Transverse colon (tissue), 4 donors: ENCODE measurements around the gene INO80. TPM values are rescaled to one million over a fixed set of nuclear protein-coding genes. Genes with fewer than 3 reads are reported as not detected.

ENCODE experiments used
- DNase-seq: peaks from one replicate; pipeline ENCODE4 v3.0.0-alpha.2; 2019
- H3K27ac ChIP-seq, 4 donors: fragments of 200-600 bp; sonication (generic); 2 replicates each; pipeline ENCODE4 v1.5.1; 2016 to 2018; ENCODE audit warnings: inconsistent platforms in 4 of 4
- H3K27me3 ChIP-seq: fragments of 200-600 bp; sonication (generic); 2 replicates; pipeline ENCODE4 v1.5.1; 2017; ENCODE audit warnings: inconsistent platforms
- H3K36me3 ChIP-seq, 4 donors: fragments of 200-600 bp; sonication (generic); 2 replicates each; pipeline ENCODE4 v1.5.1; 2017 to 2019; ENCODE audit warnings: inconsistent platforms in 4 of 4
- H3K4me1 ChIP-seq, 4 donors: fragments of 200-600 bp; sonication (generic); 2 replicates each; pipeline ENCODE4 v1.5.1; 2017 to 2020; ENCODE audit warnings: inconsistent platforms in 4 of 4
- H3K4me3 ChIP-seq, 4 donors: fragments of 200-600 bp; sonication (generic); 1 replicate in 1 of 4; 2 replicates in 3 of 4; pipeline versions ENCODE4 v1.5.1 to v1.6.1; 2017 to 2019; ENCODE audit warnings: inconsistent platforms in 4 of 4
- H3K9me3 ChIP-seq, 2 donors: fragments of 200-600 bp; sonication (generic); 2 replicates each; pipeline ENCODE4 v1.5.1; 2017 to 2019; ENCODE audit warnings: inconsistent platforms in 2 of 2
- EP300 ChIP-seq: sonication (generic); formaldehyde crosslinking; IDR thresholded peaks from one replicate; pipeline ENCODE4 v1.6.1; 2017; ENCODE audit warnings: antibody characterized with exemption, low read depth
- POLR2A ChIP-seq: fragments of 450-650 bp; IDR thresholded peaks from one replicate; pipeline ENCODE4 v1.6.1; 2016; ENCODE audit warnings: antibody characterized with exemption, mild to moderate bottlenecking, moderate library complexity
- POLR2AphosphoS5 ChIP-seq, 3 donors: sonication (generic); formaldehyde crosslinking; IDR thresholded peaks; one replicate each; pipeline ENCODE4 v1.6.1; 2016; ENCODE audit warnings: antibody characterized with exemption in 3 of 3
- WGBS, 2 donors: methylation state at CpG; one replicate each; pipeline ENCODE4 v1.1.5; 2018; ENCODE audit warnings: low coverage in 1 of 2; 5-methylcytosine and 5-hydroxymethylcytosine counted together
- in situ Hi-C, 4 donors: fragments of 200-750 bp; cut with MboI; loops; one replicate each; pipeline versions ENCODE4 v1.15.0 to v1.15.1; 2017; ENCODE audit warnings: low sequenced_read_pairs in 3 of 4, low pct_ligation_motif_present in 1 of 4, low pct_unique_long_range_greater_than_20kb in 1 of 4
- intact Hi-C: fragments of 100-400 bp; cut with DNase I; formaldehyde crosslinking; loops from one replicate; pipeline ENCODE4 v1.15.1; 2023; ENCODE audit warnings: low total_unique reads
- total RNA-seq, 4 donors: library from RNA; depleted of rRNA; stranded (reverse); fragments of >200 nt; gene quantifications; one replicate each; pipeline ENCODE4 v1.1.0, GENCODE V29; 2016
- TF ChIP-seq, protein P1 (sequence below), 5 experiments: fragments of 200-600 bp in 3 of 5; fragments of 450-650 bp in 2 of 5; sonication (generic) in 3 of 5; IDR thresholded peaks; 1 replicate in 2 of 5; 2 replicates in 3 of 5; pipeline ENCODE4 v1.5.1; 2016 to 2017; ENCODE audit warnings: antibody characterized with exemption in 5 of 5, inconsistent platforms in 3 of 5, mild to moderate bottlenecking in 2 of 5, moderate library complexity in 1 of 5

The INO80 gene
- total RNA-seq, 4 donors from 2014 or later = 21.8 to 69.1 (median 29.8) TPM

DNA sequence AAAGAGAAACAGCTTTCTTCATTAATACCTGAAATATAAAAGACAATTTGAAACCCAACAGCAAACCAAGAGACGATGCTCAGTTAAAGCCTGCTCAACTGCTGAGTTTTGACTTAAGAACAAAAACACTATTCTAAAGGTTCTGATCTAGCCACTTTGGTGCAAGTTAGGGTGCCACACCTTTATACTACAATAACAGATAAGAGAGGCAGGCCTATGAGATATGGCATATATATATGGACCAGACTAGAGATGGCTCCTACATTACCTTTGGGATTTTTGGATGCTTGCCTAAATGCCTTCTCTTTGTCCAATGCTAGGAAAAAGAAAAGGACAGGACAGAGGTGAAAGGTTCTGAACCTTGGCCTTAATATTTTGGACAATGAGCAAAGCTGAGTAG lies 68.6 kb downstream of the INO80 start:
- TF ChIP-seq POLR2AphosphoS5 (IDR thresholded peaks at IDR 0.05) (no peak), EP300 (no peak), POLR2A (no peak)
- TF ChIP-seq, protein P1, sequence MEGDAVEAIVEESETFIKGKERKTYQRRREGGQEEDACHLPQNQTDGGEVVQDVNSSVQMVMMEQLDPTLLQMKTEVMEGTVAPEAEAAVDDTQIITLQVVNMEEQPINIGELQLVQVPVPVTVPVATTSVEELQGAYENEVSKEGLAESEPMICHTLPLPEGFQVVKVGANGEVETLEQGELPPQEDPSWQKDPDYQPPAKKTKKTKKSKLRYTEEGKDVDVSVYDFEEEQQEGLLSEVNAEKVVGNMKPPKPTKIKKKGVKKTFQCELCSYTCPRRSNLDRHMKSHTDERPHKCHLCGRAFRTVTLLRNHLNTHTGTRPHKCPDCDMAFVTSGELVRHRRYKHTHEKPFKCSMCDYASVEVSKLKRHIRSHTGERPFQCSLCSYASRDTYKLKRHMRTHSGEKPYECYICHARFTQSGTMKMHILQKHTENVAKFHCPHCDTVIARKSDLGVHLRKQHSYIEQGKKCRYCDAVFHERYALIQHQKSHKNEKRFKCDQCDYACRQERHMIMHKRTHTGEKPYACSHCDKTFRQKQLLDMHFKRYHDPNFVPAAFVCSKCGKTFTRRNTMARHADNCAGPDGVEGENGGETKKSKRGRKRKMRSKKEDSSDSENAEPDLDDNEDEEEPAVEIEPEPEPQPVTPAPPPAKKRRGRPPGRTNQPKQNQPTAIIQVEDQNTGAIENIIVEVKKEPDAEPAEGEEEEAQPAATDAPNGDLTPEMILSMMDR (IDR thresholded peaks at IDR 0.05) = no peak
- intact Hi-C loops = no loop called here
- H3K36me3 ChIP-seq = peaks cover 0 to 67% (median 22%) of the 10 kb centered on the region in 4 donors
- WGBS, 2 donors = 43 to 80% methylated on average over 1 of the region's 1 CpG
- H3K9me3 ChIP-seq = no peaks in the 10 kb centered on the region
- H3K27ac ChIP-seq = peak overlapping the region in 3 of 4 donors; percentile 44 to 51 (median 49)
- no peak for DNase-seq
- no peaks in the 10 kb centered on the region for H3K27me3 ChIP-seq
- peaks cover 0 to 16% (median 6%) of the 10 kb centered on the region in 4 donors for H3K4me1 ChIP-seq
- H3K4me3 ChIP-seq = no peak overlapping the region
- in situ Hi-C loops = no loop called here

DNA sequence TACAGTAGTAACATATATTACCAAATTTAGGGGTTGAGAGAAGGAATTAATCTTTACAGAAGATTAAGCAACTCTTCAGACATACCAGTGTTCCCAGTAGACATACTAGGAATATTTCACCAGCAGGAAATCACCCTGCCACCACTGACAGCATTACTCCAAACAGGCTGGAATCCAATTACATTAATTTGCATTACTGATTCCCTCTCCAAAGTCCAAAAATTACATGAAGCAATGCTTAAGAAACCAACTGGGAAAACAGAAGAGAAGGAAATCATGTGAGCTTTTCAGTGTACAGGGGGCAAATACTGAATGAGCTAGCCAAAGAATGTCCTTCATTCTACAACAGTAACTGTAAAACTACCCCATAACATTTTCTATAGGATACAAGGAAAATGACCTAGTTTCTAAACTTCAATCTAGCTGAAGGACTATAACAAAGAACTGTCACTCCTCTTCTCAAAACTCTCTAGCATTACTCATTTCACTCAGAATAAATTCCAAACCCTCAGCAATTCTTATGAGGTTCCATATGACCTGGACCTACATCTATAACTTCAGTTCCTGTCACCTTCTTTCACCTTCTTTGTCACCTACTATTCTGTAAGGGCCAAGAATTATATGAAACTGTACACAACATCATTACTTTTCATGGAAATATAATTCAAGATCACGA lies 72.7 kb downstream of the INO80 start:
- H3K27ac ChIP-seq = no peak overlapping the region
- peaks cover 0 to 13% (median 6%) of the 10 kb centered on the region in 4 donors for H3K4me1 ChIP-seq
- no peaks in the 10 kb centered on the region for H3K27me3 ChIP-seq
- H3K9me3 ChIP-seq = no peaks in the 10 kb centered on the region
- 85 to 100% methylated on average over 1 of the region's 1 CpG for WGBS, 2 donors
- H3K4me3 ChIP-seq = no peak overlapping the region
- intact Hi-C loops (no loop called here), in situ Hi-C loops (no loop called here)
- H3K36me3 ChIP-seq = peaks cover 0 to 45% (median 22%) of the 10 kb centered on the region in 4 donors
- no peak for DNase-seq
- TF ChIP-seq, protein P1 (IDR thresholded peaks at IDR 0.05) = no peak
- TF ChIP-seq POLR2AphosphoS5 (IDR thresholded peaks at IDR 0.05) (no peak), POLR2A (no peak), EP300 (no peak)

DNA sequence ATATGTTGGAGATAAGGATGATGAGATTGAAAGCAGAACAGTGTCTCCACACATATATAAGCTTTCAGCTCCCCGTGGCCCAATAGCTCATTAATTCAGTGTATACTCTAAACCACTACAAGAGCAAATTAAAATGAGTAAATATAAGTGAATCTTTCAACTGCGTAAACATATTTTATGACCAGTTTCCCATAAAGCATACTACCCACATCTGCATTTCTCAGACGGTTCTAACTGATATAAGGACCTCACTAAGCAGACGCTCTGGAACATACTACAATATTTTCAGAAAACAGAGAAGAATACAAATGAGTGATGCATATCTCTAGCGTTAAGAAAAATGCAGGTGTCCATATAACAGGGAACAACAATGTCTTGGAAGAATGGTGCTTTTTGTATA lies 73.2 kb downstream of the INO80 start:
- intact Hi-C loops (no loop called here), in situ Hi-C loops (no loop called here)
- no peak for TF ChIP-seq EP300
- TF ChIP-seq POLR2AphosphoS5 (IDR thresholded peaks at IDR 0.05) = no peak
- TF ChIP-seq, protein P1 (IDR thresholded peaks at IDR 0.05) = no peak
- no peak for TF ChIP-seq POLR2A
- peaks cover 0 to 45% (median 20%) of the 10 kb centered on the region in 4 donors for H3K36me3 ChIP-seq
- no peak for DNase-seq
- no peak overlapping the region for H3K4me3 ChIP-seq
- peaks cover 0 to 7% (median 4%) of the 10 kb centered on the region in 4 donors for H3K4me1 ChIP-seq
- H3K27ac ChIP-seq = no peak overlapping the region
- 70 to 81% methylated on average over 5 of the region's 5 CpGs for WGBS, 2 donors
- no peaks in the 10 kb centered on the region for H3K27me3 ChIP-seq
- H3K9me3 ChIP-seq = no peaks in the 10 kb centered on the region

DNA sequence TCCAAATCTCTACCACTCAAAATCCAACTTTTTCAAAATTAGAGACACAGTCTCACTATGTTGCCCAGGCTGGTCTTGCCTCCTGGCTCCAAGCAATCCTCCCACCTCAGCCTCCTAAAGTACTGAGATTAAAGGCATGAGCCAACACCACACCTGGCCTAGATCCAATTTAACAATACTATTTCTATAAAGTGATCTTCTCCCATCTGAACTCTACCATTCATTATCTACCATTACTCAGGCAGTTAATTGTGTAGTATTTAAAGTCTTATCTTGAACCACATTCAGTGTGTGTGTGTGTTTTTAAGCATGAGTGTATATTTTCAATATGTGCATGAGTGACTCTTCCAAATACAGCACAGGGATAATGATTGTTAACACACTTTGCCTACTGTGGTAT lies 77.0 kb downstream of the INO80 start:
- TF ChIP-seq, protein P1 (IDR thresholded peaks at IDR 0.05) = no peak
- no peak for TF ChIP-seq POLR2AphosphoS5 (IDR thresholded peaks at IDR 0.05)
- no peak for TF ChIP-seq EP300
- TF ChIP-seq POLR2A = no peak
- Histone ChIP-seq H3K9me3 (no peaks in the 10 kb centered on the region), H3K4me1 (no peaks in the 10 kb centered on the region), H3K36me3 (peaks cover 0 to 22% (median 8%) of the 10 kb centered on the region in 4 donors), H3K27ac (no peak overlapping the region), H3K27me3 (no peaks in the 10 kb centered on the region), H3K4me3 (no peak overlapping the region)
- no peak for DNase-seq
- in situ Hi-C loops = no loop called here
- intact Hi-C loops = no loop called here
